Gastroesophageal sphincter (tissue), 4 donors: ENCODE results near the gene ZNF839. TPM values are rescaled to one million over a fixed set of nuclear protein-coding genes. Genes with fewer than 3 reads are reported as not detected.

ENCODE experiments used
- ATAC-seq: fragments of 150-250 bp; one replicate; pipeline ENCODE4 v1.9.1; 2016; ENCODE audit warnings: mild to moderate bottlenecking, moderate library complexity
- H3K27ac ChIP-seq, 4 donors: fragments of 200-600 bp; sonication (generic) in 3 of 4; 1 replicate in 3 of 4; 2 replicates in 1 of 4; pipeline ENCODE4 v1.5.1; 2016 to 2019
- H3K27me3 ChIP-seq: fragments of 200-600 bp; sonication (generic); one replicate; pipeline ENCODE4 v1.5.1; 2019
- H3K36me3 ChIP-seq, 2 donors: fragments of 200-600 bp; sonication (generic); one replicate each; pipeline ENCODE4 v1.5.1; 2019; ENCODE audit warnings: control low read depth in 1 of 2
- H3K4me1 ChIP-seq, 3 donors: fragments of 200-600 bp; sonication (generic); 1 replicate in 2 of 3; 2 replicates in 1 of 3; pipeline ENCODE4 v1.5.1; 2016 to 2019; ENCODE audit warnings: control low read depth in 2 of 3
- H3K4me3 ChIP-seq, 2 donors: fragments of 200-600 bp; sonication (generic); one replicate each; pipeline ENCODE4 v1.5.1; 2019; ENCODE audit warnings: mild to moderate bottlenecking in 1 of 2, moderate library complexity in 1 of 2
- H3K9me3 ChIP-seq, 3 donors: fragments of 200-600 bp; sonication (generic); one replicate each; pipeline ENCODE4 v1.5.1; 2017 to 2019; ENCODE audit warnings: control low read depth in 2 of 3
- CTCF ChIP-seq, 4 experiments: fragments of 200-600 bp in 2 of 4; fragments of 450-650 bp in 2 of 4; sonication (generic) in 1 of 4; IDR thresholded peaks; one replicate each; pipeline ENCODE4 v1.5.1; 2017 to 2019; ENCODE audit warnings: antibody characterized with exemption in 4 of 4, mild to moderate bottlenecking in 2 of 4, moderate library complexity in 2 of 4
- EP300 ChIP-seq: sonication (generic); formaldehyde crosslinking; IDR thresholded peaks from one replicate; pipeline ENCODE4 v1.6.1; 2017; ENCODE audit warnings: antibody characterized with exemption, mild to moderate bottlenecking
- POLR2A ChIP-seq, 2 donors: fragments of 450-650 bp; IDR thresholded peaks; one replicate each; pipeline ENCODE4 v1.6.1; 2017; ENCODE audit warnings: antibody characterized with exemption in 2 of 2, mild to moderate bottlenecking in 2 of 2, moderate library complexity in 1 of 2
- POLR2AphosphoS5 ChIP-seq: sonication (generic); formaldehyde crosslinking; IDR thresholded peaks from one replicate; pipeline ENCODE4 v1.6.1; 2017; ENCODE audit warnings: antibody characterized with exemption
- WGBS, 2 donors: methylation state at CpG; one replicate each; pipeline ENCODE4 v1.1.5; 2018; ENCODE audit warnings: low coverage in 1 of 2; 5-methylcytosine and 5-hydroxymethylcytosine counted together
- total RNA-seq, 4 donors: library from RNA; depleted of rRNA; stranded (reverse); fragments of >200 nt; gene quantifications; one replicate each; pipeline ENCODE4 v1.1.0, GENCODE V29; 2016

ZNF839 gene
- total RNA-seq, 4 donors from 2014 or later: 6.5 to 10.1 (median 8.4) TPM

- peak overlapping the region; percentile 70 to 97 (median 92) for H3K27ac ChIP-seq
- H3K4me1 ChIP-seq: peaks cover 0 to 60% (median 13%) of the 10 kb centered on the region in 3 donors
- no peaks in the 10 kb centered on the region for H3K27me3 ChIP-seq
- no peaks in the 10 kb centered on the region for H3K9me3 ChIP-seq
- 0 to 5% methylated on average over 3 to 10 of the region's 54 CpGs for WGBS, 2 donors
- H3K4me3 ChIP-seq: peak overlapping the region; percentile 36 to 56
- H3K36me3 ChIP-seq: no peaks in the 10 kb centered on the region
- peak; percentile 79 for ATAC-seq
- TF ChIP-seq EP300 (no peak), CTCF (IDR thresholded peaks at IDR 0.05) (peak; percentile 66 to 97 (median 90)), POLR2AphosphoS5 (peak; percentile 11)
Measured at GRCh38 chr14:102316743-102317563, 2.6 kb upstream of the ZNF839 start.

DNA sequence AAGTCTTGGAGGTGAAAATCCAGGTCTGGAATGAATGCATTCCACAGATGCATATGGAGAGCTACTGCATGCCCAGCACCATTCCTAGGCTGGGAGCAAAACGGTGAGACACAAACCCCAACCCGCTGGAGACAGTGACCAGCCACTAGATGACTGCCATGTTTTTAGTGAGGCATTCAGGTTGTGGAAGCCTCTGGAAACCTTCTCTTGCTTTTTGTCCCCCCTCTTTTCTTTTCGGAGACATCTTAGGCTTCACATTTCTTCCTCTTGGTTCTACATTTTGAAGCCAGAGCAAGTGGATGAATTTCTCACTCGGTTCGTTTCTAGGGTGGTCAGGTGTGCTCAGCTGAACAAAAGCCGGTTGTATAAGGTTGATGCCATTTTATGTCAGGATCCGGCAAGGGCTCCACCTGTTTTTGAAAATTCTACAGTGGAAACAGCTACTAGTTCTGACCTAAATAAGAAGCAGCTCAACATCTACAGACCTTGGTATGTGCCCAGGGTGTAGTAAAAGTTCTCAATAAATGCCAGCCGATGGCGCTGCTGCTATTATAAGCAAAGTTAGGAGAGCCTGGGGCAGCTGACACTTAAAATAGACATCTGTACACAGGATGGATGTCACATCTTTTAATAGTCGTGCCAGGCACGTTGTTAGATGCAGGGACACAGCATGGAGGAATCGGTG is 1.8 kb upstream of the ZNF839 start:
- WGBS, 2 donors: 47 to 65% methylated on average over 7 to 8 of the region's 12 CpGs
- peak overlapping the region; percentile 70 to 97 (median 92) for H3K27ac ChIP-seq
- no peaks in the 10 kb centered on the region for H3K9me3 ChIP-seq
- peaks cover 0 to 63% (median 13%) of the 10 kb centered on the region in 3 donors for H3K4me1 ChIP-seq
- H3K27me3 ChIP-seq: no peaks in the 10 kb centered on the region
- H3K36me3 ChIP-seq: no peaks in the 10 kb centered on the region
- ATAC-seq: no peak
- TF ChIP-seq POLR2AphosphoS5 (no peak), EP300 (no peak), CTCF (IDR thresholded peaks at IDR 0.05) (no peak)
- H3K4me3 ChIP-seq: peak overlapping the region; percentile 36 to 56

DNA sequence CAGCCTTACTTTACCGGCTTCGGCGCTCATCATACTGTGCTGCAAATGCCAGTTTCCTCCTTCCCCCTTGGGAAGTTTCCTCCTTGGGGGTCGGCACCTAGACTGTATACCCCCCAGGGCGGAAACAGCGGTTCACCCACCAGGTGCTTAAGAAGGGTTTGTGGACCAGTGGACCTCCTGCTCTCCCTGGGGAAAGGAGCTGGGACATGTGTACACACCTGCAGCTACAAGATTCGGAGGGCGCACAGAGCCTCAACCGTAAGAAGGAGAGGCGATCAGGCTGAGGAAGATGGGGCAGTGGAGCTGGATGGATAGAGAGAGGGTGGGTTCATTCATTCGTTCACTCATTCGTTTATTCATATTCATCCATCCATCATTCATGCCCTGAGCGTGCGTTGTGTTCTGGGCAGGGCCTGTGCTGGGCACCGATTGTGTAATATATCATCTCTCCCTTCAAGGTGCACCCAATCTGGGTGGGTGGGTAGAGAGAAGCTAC is 717 bp upstream of the ZNF839 start:
- peaks cover 2 to 67% (median 19%) of the 10 kb centered on the region in 3 donors for H3K4me1 ChIP-seq
- peak; percentile 6 for ATAC-seq
- H3K36me3 ChIP-seq: no peaks in the 10 kb centered on the region
- TF ChIP-seq EP300 (no peak), POLR2AphosphoS5 (no peak), CTCF (IDR thresholded peaks at IDR 0.05) (no peak), POLR2A (IDR thresholded peaks at IDR 0.05) (no peak)
- H3K9me3 ChIP-seq: no peaks in the 10 kb centered on the region
- WGBS, 2 donors: 43 to 45% methylated on average over 4 to 7 of the region's 15 CpGs
- H3K4me3 ChIP-seq: peak overlapping the region; percentile 37 to 82
- no peaks in the 10 kb centered on the region for H3K27me3 ChIP-seq
- peak overlapping the region; percentile 66 to 98 (median 96) for H3K27ac ChIP-seq

DNA sequence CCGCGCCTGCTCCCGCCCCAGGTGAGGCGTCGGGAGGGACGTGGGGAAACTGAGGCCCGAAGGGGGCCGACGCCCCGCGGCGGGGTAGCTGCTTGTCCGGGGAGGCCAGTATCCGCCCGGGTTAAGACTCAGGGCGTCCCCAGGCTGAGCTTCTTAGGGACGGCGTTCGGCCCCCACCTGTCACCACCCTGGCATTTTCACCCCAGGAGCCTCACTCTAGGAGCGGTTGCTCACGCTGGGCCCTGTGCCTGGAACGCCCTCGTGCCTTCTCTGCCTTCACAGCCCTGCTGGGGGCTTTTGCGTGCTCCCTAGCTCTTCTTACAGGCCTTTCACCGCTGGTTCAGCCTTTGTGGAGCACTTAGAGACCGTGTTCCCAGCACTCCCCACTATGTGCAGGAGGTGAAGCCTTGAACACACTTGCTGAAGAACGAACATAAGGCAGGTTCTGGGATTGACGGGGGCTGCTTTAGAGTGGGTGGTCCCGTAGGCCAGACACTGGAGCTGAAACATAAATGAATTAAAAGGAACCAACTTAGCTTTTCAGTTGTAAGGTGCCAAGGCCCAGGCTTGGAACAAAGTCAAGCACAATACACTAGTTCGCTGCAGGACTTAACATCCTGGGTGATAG is 601 bp downstream of the ZNF839 start:
- no peaks in the 10 kb centered on the region for H3K9me3 ChIP-seq
- no peaks in the 10 kb centered on the region for H3K36me3 ChIP-seq
- peak overlapping the region; percentile 66 to 98 (median 96) for H3K27ac ChIP-seq
- peak; percentile 26 for ATAC-seq
- 25 to 100% methylated on average over 1 to 4 of the region's 30 CpGs for WGBS, 2 donors
- no peak for TF ChIP-seq EP300
- TF ChIP-seq POLR2AphosphoS5: peak; percentile 7
- no peak for TF ChIP-seq CTCF (IDR thresholded peaks at IDR 0.05)
- TF ChIP-seq POLR2A (IDR thresholded peaks at IDR 0.05): peak; percentile 3 to 31
- H3K27me3 ChIP-seq: no peaks in the 10 kb centered on the region
- peaks cover 2 to 57% (median 19%) of the 10 kb centered on the region in 3 donors for H3K4me1 ChIP-seq
- peak overlapping the region; percentile 37 to 82 for H3K4me3 ChIP-seq
